ENCODE data around the gene CHCHD2. TPM values are rescaled to one million over a fixed set of nuclear protein-coding genes. Genes with fewer than 3 reads are reported as not detected.
"Not testable (repeated sequence)": the region's sequence is repeated elsewhere in the genome, so short reads cannot be mapped to it uniquely, and the experiment has no call there.

Gene CHCHD2
- total RNA-seq, 2 experiments from 2014 or later = 517 to 522 TPM

DNA sequence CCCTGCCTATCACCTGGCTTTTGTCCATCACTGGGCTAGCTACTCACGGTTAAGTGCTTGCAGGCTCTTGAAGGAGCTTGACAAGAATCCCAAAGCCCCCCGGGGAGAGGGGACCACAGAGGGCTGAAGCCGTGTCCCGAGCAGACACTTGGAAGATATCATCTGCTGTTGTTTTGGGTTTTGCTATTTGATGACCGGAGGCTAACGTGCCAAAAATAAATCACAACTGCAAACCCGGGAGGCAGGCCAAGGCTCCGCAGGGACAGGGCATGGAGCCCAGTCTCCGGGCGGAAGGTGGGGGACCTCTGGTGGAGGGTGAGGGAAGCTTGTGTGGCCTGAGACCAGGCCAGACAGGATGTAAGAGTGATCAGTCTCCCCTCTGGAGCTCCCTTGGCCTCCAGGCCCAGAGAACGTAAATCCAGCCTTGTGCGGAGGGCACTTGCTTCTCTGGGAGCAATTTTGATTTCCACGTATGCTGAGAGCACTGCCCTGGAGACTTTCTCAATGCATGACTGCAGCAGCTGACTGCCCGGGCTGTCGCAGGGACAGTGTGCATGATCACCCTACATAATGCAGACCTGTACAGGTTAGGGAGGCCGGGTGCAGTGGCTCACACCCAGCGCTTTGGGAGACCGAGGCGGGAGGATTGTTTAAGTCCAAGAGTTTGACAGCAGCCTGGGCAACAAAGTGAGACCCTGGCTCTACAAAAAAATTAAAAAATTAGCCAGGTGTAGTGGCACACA lies 13.3 kb downstream of the CHCHD2 start, which contains the start of gene PHKG1:
Gene PHKG1 (minus strand): TSS at position 164 of the 743 bp plus-strand sequence. CDS start 4,011 bp downstream, outside the sequence.
- Histone ChIP-seq H2AFZ (ENCODE audit: low read length) (no peak within 1 kb of the TSS), H4K20me1 (ENCODE audit: insufficient read depth, low read length) (no peaks in the 10 kb centered on the region), H3K27ac (ENCODE audit: low read depth, low read length, poor library complexity, severe bottlenecking) (no peak within 1 kb of the TSS), H3K4me2 (ENCODE audit: low read length) (no peak within 1 kb of the TSS), H3K4me1 (ENCODE audit: insufficient read depth, low read length, poor library complexity, severe bottlenecking) (no peaks in the 10 kb centered on the region), H3K9me3 (ENCODE audit: low read length) (no peaks in the 10 kb centered on the region), H3K9me2 (ENCODE audit: insufficient read depth, low read length) (no peaks in the 10 kb centered on the region), H3K79me2 (ENCODE audit: insufficient read depth, low read depth, low read length) (no peaks in the 10 kb centered on the region), H3K4me3 (ENCODE audit: low read depth, low read length, poor library complexity, severe bottlenecking) (no peak within 1 kb of the TSS), H3K36me3 (ENCODE audit: insufficient read depth, low read length) (peaks cover 7% of the 10 kb centered on the region)
- intact Hi-C loops (cut with micrococcal nuclease; ENCODE audit: unreplicated experiment) = no loop called here
- no TSS peak for BruUV-seq (replicated peaks)
- CTCF ChIA-PET (ENCODE audit: unreplicated experiment) = no interaction called here
- TF ChIP-seq, protein P1, sequence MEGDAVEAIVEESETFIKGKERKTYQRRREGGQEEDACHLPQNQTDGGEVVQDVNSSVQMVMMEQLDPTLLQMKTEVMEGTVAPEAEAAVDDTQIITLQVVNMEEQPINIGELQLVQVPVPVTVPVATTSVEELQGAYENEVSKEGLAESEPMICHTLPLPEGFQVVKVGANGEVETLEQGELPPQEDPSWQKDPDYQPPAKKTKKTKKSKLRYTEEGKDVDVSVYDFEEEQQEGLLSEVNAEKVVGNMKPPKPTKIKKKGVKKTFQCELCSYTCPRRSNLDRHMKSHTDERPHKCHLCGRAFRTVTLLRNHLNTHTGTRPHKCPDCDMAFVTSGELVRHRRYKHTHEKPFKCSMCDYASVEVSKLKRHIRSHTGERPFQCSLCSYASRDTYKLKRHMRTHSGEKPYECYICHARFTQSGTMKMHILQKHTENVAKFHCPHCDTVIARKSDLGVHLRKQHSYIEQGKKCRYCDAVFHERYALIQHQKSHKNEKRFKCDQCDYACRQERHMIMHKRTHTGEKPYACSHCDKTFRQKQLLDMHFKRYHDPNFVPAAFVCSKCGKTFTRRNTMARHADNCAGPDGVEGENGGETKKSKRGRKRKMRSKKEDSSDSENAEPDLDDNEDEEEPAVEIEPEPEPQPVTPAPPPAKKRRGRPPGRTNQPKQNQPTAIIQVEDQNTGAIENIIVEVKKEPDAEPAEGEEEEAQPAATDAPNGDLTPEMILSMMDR (conservative IDR thresholded peaks at IDR 0.05; ENCODE audit: low read length) = peak; percentile 31; the same call in 1 of the 2 replicates
- no peak for TF ChIP-seq EZH2phosphoT487 (IDR thresholded peaks at IDR 0.05; ENCODE audit: borderline replicate concordance, low read depth, low read length)
- POLR2A ChIA-PET = no interaction called here
- DNase-seq (ENCODE audit: low spot score) = no peak

DNA sequence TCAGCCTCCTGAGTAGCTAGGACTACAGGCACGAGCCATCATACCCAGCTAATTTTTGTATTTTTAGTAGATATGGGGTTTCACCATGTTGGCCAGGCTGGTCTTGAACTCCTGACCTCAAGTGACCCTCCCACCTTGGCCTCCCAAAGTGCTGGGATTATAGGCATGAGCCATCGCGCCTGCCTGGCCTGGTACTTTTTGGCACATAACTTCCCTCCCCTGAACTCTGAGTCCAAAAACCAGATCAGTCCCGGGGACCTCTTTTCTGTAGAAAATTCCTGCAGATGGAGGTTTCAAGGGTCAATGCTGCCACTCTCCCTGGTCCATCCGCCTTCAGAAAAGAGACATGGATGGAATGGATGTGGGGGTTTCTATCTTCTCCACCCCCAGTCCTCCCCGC lies 13.9 kb downstream of the CHCHD2 start:
- H3K79me2 ChIP-seq (ENCODE audit: insufficient read depth, low read depth, low read length); H3K4me3 ChIP-seq (ENCODE audit: low read depth, low read length, poor library complexity, severe bottlenecking); CTCF ChIA-PET (ENCODE audit: unreplicated experiment); H2AFZ ChIP-seq (ENCODE audit: low read length); DNase-seq (ENCODE audit: low spot score); H3K4me2 ChIP-seq (ENCODE audit: low read length); H3K9me2 ChIP-seq (ENCODE audit: insufficient read depth, low read length); intact Hi-C loops (cut with micrococcal nuclease; ENCODE audit: unreplicated experiment); POLR2A ChIA-PET; H4K20me1 ChIP-seq (ENCODE audit: insufficient read depth, low read length); BruUV-seq (replicated peaks); H3K4me1 ChIP-seq (ENCODE audit: insufficient read depth, low read length, poor library complexity, severe bottlenecking); H3K36me3 ChIP-seq (ENCODE audit: insufficient read depth, low read length); H3K9me3 ChIP-seq (ENCODE audit: low read length); H3K27ac ChIP-seq (ENCODE audit: low read depth, low read length, poor library complexity, severe bottlenecking): not testable (repeated sequence)

GRCh38 chr7:56091591-56091990 lies 14.7 kb downstream of the CHCHD2 start:
- DNase-seq (ENCODE audit: low spot score) = no peak
- Histone ChIP-seq H3K9me3 (ENCODE audit: low read length) (no peaks in the 10 kb centered on the region), H3K4me1 (ENCODE audit: insufficient read depth, low read length, poor library complexity, severe bottlenecking) (no peaks in the 10 kb centered on the region), H3K4me3 (ENCODE audit: low read depth, low read length, poor library complexity, severe bottlenecking) (no peak overlapping the region), H4K20me1 (ENCODE audit: insufficient read depth, low read length) (no peaks in the 10 kb centered on the region), H3K36me3 (ENCODE audit: insufficient read depth, low read length) (peaks cover 5% of the 10 kb centered on the region), H3K79me2 (ENCODE audit: insufficient read depth, low read depth, low read length) (no peaks in the 10 kb centered on the region), H3K4me2 (ENCODE audit: low read length) (no peak overlapping the region), H3K9me2 (ENCODE audit: insufficient read depth, low read length) (no peaks in the 10 kb centered on the region), H3K27ac (ENCODE audit: low read depth, low read length, poor library complexity, severe bottlenecking) (no peak overlapping the region), H2AFZ (ENCODE audit: low read length) (no peak overlapping the region)
- intact Hi-C loops (cut with micrococcal nuclease; ENCODE audit: unreplicated experiment) = no loop called here
- ChIA-PET CTCF (ENCODE audit: unreplicated experiment) (no interaction called here), POLR2A (no interaction called here)
- no TSS peak for BruUV-seq (replicated peaks)
- no peak for TF ChIP-seq EZH2phosphoT487 (IDR thresholded peaks at IDR 0.05; ENCODE audit: borderline replicate concordance, low read depth, low read length)
